GM19043 (cell line): ENCODE data around the gene FAM3C.

ENCODE experiments used
- ATAC-seq: cut with Tn5 transposase; IDR thresholded peaks from one replicate; pipeline ENCODE4 v1.9.1; 2021; ENCODE audit warnings: low read depth; ENCODE audit not compliant: unreplicated experiment

Gene FAM3C

DNA sequence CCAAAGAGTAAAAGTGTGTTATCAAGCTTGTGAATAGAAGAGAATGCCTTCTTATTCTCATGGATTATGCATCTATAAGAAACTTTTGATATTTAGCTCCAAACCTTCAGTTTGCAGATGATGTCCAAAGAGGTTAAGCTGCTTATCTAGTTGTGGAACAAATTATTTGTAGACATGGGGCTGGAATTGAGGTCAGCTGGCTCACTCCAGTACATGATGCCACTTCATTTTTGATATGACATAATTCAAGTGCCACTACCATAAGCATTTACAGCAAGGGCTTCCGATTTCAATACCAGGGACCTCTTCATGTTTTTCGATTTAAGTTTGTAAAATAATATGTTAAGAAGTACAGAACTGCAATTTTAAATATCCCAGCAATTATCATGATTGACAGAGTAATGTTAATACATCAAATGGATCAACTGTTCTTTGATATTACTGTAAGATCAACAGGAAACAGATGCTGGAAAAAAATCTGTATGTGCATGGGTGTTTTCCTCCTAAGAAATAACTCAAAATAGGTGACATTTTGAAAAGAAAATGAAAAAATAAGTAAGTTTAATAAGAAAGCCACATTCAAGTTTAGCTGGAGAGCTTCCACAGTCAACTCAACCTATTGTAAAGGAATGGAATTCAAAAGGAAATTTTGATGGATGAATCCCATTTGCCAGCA, 12.7 kb downstream of the FAM3C start:
- ATAC-seq, result no peak

DNA sequence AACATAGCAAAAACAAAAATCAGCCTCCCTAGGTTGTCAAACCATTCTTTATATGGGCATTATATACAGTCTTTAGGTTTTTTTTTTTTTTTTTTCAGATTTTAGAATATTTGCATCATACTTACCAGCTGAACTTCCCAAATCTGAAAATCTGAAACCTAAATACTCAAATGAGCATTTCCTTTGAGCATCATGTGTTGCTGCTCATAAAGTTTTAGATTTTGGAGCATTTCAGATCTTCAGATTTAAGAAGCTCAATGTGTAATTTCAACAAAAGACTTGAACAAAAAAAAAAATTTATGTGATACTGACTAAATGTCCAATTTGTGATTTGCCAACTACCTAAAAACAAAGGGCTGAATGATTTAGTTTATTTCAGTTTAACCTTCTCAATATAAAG, 13.6 kb downstream of the FAM3C start:
- ATAC-seq, result no peak

DNA sequence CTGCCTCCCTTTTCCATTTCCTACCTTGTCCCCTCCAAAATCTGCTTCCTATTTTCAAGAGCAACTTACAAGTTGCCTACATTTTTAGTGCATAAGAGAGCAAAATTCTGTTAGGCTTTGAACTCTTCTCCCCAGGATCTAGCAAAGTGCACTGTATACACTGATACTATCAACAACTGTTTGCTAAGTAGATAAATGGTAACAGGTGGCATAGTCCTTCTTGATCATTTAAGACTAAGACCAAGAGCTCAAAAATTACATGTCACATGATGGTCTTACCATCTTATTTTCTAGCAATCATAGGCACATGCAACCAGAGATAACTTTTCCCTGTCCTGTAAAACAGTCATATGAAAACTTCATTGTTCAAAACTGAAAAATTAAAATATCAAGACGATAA, 16.2 kb downstream of the FAM3C start:
- ATAC-seq, result no peak

DNA sequence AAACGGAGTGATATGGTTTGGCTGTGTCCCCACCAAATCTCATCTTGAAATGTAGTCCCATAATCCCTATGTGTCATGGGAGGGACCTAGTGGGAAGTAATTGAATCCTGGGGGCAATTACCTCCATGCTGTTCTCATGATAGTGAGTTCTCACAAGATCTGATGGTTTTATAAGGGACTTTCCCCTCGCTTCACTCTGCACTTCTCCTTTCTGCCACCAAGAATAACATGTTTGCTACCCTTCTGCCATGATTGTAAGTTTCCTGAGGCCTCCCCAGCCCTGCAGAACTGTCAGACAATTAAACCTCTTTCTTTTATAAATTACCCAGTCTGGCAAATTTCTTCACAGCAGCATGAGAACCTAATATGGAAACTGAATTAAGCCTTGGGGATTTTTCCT, 19.1 kb downstream of the FAM3C start:
- ATAC-seq, result no peak

DNA sequence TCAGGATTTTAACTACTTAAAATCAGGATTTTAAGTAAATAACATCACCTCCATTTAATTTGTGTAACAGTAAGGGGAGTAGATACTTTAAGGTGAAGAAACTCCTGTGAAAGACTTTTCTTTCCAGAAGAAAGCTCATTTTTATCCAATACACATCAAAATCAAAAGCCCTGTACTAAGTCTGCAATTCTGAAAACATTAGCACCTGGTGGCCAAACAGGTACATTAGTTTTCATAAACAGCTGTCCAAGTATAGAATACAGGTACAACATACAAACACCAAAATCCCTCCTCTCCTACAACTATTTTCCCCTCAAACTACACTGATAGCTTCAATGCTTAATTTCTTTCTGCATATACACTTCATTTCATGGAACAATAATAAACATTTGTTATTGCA, 22.9 kb downstream of the FAM3C start:
- no peak for ATAC-seq

DNA sequence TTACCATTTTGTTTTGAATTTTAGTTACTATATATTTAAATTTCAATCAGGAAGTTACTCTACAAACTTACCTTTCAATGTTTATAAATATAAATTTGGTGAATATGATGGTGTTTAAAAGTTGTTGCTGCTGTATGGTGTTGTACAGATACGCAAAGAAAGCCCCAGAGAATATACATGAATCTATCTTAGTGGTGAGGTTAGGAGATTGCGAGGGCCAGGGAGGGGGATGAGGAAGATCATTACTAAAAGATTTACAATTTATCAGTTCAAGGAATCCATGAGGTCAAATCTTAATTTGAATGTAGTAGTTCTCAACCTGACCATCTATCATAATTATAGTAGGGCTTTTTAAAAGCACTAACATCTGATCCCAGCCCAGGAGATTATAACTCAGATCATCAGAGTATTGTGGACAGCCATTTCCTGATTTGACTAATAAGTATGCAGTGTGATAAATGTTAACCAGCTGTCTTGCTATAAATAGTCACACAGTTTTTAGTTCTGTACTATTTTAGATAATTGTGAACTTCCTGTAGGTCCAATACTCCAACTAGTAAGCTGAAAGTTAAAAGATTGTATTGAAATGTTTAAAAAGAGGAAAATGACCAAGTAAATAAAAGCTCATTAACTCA, 23.6 kb downstream of the FAM3C start:
- ATAC-seq, result peak; percentile 85

DNA sequence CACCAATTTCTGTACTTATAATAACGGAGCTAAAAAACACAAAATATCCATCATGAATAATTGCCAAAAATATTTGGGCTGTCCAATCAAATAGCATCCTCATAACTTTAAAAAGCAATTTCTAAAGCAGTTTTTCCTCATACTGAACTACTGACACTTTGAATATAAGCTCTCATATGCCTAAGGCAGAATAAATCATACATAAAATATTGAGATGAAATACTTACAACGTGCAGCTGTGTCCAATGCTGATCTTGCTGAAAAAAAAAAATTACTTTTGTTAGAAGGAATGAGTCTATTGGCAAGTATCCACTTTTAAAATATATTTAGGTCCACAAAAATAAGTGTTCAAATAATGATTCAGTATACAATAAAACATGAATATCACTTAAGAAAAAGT, 24.2 kb downstream of the FAM3C start:
- no peak for ATAC-seq

DNA sequence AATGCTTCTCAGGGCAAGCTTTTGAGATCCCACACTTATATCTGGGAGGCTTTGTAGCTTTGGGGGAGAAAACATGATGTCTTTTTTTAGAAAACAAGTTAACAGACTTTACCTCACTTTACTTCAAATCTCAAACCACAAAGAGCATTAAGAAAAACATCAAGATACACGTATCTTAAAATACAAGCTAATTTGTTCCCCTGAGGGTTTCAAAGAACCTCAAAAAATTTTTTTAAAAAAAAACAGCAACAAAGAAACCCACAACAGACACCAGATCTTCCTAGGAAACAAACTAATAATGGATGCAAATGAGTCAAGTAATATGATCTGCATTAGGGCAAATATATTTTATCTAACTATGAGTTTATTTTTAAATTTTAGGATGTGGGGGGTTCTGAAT, 24.7 kb downstream of the FAM3C start:
- ATAC-seq, result no peak

DNA sequence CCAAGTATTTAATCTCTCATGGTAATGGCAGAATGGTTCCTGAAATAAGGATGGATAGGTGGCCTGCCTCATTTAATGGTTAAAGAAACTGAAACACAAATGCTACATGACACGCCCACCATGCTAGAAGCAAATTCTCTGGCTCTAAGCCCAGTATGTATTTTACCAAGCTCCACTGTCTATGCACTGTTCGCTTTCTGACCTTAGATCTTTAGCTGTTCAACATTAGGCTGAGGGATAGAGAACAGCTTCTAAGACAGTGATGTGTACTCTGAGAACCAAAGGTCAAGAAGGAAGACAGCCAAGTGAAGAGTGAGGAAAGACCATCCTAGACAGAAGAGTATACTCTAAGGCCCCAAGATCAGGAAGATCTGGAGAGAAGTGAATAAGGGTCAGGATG, 26.6 kb downstream of the FAM3C start:
- ATAC-seq, result peak; percentile 48

DNA sequence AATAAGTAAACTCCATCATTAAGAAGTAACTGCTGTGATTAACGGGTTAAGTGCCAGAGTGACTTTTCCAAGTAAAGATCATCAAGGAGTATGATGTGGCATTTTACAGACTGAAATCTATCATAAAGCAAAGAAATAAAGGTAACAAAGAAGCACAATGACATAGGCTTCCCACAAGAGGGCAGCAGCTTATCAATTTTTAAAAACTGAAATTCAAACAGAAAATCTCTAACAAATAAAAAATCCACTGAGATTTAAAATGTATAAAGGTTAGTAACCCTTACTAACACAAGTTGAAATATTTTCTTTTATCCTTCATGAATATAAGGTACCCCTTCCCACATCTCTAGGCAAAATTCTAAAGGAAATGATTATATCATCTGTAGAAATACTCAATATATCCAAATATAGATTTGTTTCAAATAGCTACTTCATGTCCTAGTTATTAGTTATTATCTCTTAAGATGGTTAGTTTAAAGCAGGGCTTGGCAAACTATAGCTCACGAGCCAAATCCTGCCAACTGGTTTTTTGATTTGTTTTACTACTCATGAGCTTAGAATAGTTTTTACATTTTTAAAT, 29.2 kb downstream of the FAM3C start:
- no peak for ATAC-seq

DNA sequence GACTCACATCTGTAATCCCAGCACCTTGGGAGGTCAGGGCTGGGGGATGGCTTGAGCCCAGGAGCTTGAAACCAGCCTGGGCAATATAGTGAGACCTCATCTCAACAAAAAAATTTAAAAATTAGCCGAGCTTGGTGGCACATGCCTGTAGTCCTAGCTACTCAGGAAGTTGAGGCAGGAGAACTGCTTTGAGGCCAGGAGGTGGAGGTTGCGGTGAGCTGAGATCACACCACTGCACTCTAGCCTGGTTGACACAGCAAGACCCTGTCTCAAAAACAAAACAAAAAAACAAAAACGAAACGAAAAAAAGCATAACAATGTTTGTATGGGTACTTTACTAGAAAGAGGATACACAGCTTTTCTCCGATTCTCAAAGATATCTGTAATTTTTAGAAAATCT, 35.5 kb downstream of the FAM3C start:
- ATAC-seq, result no peak

DNA sequence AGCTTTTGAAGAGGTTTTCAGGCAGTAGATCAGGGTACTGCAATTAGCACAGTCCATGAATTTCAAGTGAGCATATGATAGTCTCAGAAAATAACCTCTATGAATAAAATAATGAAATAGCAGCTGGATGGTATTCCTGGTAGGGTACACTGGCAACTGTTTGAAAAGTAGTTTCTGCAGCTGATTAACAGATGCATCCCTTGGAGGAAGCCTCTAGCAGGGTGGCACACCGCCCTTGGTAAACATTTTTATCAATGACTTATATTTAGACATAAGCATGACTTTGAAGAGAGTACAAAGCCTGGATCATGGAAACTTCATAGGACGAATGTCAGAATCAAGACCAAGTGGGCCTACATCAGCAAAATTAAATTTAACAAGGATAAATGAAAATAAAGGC, 40.5 kb downstream of the FAM3C start:
- no peak for ATAC-seq

DNA sequence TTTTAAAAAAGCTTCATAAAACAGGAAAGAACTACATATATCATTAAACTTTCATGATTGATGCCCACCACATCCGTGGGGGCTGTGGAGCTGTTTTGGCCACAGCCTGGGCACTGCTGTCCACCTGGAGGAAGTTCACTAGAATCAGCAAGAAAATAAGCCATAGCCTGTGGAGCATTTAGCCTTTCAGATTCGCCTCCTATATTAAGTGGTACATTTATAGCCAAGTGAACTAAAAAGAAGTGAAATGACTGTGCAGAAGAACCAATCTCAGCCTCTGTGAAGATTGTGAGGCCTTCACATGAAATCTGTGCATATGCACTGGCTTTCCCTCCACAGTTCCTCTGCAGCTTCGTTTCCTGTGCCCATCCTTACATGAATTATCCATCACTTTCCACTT, 43.8 kb downstream of the FAM3C start:
- no peak for ATAC-seq

DNA sequence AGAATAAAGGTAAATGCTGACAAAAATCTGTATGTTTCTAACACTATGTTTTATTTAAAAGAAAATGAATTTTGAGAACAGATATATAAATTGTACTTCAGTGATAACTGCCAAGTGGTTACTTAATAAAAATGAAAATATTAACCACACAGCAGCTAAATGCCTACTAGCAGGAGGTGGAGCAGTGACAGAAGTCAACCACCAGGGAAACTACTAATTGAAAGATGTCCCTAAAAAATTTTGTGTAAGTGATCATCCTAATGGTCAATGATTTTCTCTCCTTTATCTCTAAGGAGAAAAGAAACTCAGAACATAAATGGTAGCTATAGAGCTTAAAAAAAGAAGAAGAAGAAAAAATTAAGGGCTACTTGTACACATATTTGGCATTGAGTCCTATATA, 44.4 kb downstream of the FAM3C start:
- no peak for ATAC-seq

DNA sequence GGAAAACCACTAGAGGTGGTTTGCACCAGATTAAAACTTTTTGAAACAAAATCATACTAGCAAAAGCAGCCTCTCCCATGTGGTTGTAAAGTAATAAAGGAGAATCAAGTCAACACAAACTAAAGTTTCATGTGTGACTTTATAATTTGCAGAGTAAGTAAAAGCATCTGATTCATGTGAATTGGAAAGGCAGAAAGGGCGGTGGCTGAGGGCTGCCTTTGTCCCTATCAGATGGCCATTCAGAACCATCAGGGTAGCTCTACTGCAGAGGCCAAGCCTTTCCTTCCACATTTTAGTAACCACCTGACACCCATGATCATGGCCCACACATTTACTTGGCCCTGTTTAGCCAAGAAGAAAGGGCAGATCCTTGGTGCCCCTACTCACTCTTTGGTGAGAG, 51.6 kb downstream of the FAM3C start:
- ATAC-seq, result no peak

DNA sequence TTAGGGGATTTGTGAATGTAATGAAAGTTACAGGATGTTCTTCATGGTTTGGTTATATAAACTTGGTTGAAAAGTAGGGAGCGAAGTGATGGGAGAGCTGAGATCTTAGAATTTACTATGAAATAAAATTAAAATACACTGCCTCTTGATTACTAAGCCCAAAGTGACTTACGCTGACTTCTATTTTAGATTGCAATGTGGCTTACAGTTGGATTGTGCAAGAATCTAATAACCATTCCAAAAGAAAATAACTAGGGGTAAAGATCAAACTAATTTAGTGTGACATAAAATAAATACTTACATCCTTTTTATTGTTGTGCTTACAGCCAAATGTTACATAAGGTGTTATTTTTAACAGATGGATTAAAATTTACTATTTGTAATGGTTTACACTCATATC, 52.0 kb downstream of the FAM3C start:
- no peak for ATAC-seq

DNA sequence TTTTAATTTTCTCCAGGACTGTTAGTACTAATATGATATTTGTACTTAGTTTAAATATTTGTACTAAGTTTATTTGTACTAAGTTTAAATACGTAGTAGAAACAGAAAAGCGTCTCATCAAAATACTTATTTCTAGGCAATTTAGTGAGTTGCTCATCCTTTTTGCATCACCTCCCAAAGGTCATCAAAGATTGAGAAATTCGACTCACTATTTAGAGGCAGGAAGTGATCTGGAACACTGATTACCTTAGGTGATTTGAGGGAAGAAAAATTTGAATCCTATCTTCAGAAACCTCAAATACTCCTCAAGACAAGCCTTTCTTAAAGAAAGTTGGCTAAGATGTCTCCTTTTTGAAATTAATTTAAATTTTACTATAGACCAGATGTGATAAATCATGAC, 52.8 kb downstream of the FAM3C start:
- ATAC-seq, result no peak

DNA sequence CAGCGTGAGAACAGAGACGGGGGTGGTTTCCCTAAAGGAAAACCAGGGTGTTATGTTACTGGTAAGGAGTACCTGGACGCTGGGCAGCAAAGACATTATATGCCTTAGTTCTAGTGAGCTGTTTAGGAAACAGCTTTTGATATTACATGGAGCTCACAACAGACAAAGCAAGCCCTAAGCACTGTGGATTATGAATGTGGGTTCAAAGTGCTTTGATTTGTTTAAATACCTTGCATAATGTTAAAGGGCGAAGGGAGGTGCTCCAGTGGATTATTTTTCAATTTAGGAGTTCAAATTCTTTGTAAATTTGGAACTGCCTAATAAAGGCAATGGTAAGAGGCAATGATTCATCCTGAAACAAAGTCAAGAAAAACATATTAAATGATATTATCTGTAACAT, 53.5 kb downstream of the FAM3C start:
- ATAC-seq, result no peak

DNA sequence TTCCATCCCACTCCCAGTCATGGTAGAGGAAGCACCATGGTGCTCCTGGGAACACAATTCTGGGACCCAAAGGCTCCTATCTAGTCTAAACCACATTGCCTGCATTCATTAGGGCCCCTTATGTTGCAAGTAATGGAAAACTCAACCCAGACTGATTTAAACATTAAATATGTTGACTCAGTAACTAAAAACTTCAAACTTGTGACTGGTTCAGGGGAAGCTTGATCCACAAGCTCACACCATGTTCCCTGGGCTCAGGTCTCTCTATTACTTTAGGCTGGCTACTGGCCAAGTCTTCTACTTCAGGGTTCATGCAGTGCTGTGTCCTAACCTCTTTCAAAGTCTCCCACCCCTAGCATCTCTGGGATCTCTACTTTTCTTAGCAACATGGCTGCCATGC, 54.2 kb downstream of the FAM3C start:
- ATAC-seq, result no peak

DNA sequence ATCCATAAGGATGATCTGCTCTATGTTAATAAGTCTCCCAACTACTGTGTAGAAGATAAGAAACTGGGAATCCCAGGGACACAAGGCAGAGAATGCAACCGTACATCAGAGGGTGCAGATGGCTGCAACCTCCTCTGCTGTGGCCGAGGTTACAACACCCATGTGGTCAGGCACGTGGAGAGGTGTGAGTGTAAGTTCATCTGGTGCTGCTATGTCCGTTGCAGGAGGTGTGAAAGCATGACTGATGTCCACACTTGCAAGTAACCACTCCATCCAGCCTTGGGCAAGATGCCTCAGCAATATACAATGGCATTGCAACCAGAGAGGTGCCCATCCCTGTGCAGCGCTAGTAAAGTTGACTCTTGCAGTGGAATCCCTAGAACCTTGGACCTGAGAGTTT, 57.0 kb downstream of the FAM3C start:
- no peak for ATAC-seq

DNA sequence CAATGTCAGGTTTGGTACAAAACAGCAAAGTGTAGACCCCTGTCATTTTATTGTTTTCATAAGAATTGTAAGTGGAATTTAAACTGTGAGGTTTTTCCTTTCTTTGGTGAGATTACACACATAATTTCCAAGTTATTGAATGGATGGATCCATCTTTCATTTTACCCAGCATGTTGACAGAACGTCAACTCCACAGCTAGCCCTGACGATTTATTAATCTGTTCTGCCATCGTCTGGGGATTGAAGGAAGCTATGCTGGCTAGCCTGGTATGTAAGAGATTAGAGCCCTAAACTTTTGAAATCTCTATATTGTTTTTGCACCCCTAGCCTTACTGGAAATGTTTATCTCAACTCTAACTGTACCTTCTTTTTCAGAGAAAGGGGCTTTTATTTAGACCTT, 58.7 kb downstream of the FAM3C start:
- ATAC-seq, result no peak

DNA sequence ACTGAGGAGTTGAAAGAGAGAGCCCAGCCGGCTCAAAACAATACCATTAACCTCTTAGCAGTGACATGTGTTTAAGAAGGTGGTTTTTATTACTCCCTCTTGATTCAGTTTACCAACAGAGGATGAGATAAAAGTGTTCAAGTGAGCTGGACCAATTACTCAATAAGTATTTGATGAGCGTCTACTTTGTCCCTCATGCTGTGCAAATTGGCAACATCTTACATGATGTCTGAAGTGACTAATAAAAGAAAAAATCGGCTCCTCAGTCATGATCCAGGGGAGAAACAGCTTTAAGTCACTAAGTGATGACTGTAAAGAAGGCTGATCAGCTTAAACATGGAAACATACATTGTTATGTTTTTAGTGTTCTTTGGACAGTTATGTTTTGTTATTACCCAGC, 59.5 kb downstream of the FAM3C start:
- no peak for ATAC-seq
